ENCODE measurements around the gene LBHD1.

DNA sequence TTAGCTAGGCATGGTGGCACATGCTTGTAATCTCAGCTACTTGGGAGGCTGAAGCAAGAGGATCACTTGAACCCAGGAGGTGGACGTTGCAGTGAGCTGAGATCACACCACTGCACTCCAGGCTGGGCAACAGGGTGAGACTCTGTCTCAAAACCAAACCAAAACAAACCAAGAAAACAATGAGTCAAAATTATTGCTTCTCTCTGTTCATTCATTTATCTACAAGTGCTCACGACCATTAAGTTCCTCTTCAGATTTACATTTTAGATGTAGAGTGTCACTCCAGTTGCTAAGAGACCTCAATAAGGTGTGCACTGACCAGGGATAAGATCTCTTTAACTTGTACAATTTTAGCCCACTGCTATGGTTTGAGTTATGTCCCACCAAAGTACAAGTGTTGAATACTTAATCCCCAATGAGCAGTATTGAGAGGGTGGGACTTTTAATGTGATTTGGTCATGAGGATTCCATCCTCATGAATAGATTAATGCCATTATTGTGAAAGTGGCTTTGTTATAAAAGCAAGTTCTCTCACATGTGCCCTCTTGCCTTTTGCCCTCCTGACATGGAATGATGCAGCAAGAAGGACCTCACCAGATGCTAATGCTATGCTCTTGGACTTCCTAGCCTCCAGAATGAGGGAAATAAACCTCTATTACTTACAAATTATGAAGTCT lies 47.4 kb upstream of the LBHD1 start:
- TF ChIP-seq, protein P1, sequence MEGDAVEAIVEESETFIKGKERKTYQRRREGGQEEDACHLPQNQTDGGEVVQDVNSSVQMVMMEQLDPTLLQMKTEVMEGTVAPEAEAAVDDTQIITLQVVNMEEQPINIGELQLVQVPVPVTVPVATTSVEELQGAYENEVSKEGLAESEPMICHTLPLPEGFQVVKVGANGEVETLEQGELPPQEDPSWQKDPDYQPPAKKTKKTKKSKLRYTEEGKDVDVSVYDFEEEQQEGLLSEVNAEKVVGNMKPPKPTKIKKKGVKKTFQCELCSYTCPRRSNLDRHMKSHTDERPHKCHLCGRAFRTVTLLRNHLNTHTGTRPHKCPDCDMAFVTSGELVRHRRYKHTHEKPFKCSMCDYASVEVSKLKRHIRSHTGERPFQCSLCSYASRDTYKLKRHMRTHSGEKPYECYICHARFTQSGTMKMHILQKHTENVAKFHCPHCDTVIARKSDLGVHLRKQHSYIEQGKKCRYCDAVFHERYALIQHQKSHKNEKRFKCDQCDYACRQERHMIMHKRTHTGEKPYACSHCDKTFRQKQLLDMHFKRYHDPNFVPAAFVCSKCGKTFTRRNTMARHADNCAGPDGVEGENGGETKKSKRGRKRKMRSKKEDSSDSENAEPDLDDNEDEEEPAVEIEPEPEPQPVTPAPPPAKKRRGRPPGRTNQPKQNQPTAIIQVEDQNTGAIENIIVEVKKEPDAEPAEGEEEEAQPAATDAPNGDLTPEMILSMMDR (IDR thresholded peaks at IDR 0.05): no peak
- no peak for TF ChIP-seq POLR2A (IDR thresholded peaks at IDR 0.05)
